ENCODE data around the gene CCDC9B. TPM values are rescaled to one million over a fixed set of nuclear protein-coding genes. Genes with fewer than 3 reads are reported as not detected.
A peak's percentile ranks its signal among the peaks of the same experiment; 100 is the strongest.

CCDC9B gene
- total RNA-seq, 1 donor from 2014 or later: 30.1 TPM

DNA sequence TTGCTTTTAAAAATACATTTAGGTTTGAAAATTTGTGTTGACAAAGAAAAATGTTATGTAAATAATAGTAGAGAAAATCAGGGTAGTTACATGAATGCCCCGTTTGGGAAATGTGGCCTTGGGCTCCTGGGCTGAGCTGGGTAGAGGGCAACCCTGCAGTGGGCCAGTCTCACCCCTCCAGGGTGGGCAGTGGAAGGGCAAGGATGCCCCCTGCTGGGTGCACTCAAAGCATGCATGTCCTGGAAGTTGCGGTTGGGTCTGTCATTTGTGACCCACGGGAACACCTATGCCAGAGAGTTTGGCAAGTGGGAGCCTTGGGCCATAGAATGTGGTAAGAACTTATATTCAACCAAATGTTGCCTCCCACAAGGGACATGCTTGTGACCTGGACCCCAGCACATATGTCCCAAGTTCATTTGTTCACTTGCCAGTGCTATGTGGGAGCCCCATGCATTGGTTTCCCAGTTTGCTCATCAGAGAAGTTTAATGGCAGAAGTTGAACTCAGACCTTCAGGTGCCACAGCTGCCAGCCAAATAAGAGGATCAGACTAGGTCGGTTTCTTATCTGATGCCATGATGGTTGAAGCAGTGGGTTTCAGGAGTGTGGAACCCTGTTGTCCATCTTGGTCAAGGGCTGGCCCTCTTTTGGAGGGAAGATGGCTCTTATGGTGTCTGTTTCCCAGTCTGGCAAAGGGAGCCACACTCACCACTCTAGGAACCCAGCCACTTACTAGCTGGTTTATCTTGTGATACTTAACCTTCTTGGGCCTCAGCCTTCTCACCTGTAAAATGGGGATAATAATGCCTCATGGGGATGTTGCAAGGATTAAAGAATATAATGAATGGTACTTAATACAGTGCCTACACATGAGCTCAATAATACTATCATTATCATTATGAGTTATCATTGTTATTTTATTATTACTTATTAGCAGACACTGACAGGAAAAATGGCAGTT lies 30.5 kb downstream of the CCDC9B start:
- DNase-seq (ENCODE audit: low read depth): no peak

DNA sequence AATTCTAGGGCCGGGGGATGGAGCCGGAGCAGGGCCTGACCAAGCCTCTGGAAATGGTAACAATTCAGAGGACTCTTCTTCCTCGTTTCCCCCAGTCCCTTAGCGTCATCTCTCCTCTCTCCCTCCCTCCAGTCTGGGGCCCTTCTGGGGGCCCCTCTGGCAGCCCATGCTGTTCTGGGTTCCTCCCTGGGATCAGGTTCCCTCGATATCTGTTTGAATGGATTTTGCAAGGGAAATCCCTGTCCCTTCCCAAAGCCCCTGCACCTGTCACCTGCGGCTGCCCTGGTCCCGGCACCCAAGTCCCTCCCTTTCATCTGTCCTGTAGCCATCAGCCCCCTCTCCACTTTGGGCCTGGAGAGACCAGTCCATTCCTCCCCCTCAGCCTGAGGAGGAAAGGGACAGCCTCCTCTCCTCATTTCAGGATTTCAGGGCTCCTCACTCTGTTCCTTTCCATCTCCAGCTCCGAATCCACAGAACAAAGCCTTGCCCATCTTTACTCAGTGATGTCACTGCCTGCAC lies 31.3 kb downstream of the CCDC9B start:
- DNase-seq (ENCODE audit: low read depth): no peak

- no peak for DNase-seq (ENCODE audit: low read depth)
Measured at GRCh38 chr15:40307421-40308211, 33.1 kb downstream of the CCDC9B start, which contains the start of gene PLCB2. Gene PLCB2 (minus strand): TSS chr15:40307935. CDS start chr15:40307672, 263 bp downstream.

DNA sequence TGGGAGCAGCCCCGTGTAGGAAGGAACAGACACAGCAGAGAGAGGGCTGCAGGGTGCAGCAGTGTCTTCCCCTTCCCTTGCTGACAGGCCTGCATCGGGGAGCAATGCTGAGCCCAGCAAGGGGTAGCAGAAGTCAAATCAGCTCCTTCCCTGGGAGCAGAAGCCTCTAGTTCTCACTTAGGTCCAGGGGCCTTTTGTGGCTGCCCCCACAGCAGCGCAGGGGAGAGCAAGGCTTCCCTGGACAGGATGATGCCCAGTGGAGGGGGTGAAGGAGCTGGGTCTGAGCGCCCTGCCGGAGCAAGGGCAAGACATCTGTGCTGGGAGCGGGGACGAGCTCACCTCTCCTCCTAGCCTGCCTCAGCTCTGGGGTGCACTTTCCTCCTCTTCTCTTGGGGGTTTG lies 33.8 kb downstream of the CCDC9B start:
- no peak for DNase-seq (ENCODE audit: low read depth)

DNA sequence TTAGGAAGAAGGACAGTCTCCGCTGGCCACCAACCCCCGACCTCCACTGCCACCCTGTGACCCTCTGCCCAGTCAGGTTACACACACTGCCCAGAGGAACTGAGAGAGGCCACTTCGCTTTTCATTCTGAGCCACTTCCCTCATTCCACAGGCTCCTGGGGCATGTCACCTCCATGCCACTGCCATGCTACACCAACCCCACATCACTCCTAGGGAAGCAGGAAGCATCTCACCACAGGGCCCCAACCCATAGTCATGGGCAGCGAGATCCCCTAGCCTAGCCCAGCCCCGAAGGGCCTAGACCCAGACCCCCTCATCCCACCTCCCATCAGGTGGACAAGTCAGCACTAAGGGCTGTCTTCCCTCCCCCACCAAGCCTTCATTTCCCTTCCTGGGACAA lies 34.4 kb downstream of the CCDC9B start:
- DNase-seq (ENCODE audit: low read depth): no peak

DNA sequence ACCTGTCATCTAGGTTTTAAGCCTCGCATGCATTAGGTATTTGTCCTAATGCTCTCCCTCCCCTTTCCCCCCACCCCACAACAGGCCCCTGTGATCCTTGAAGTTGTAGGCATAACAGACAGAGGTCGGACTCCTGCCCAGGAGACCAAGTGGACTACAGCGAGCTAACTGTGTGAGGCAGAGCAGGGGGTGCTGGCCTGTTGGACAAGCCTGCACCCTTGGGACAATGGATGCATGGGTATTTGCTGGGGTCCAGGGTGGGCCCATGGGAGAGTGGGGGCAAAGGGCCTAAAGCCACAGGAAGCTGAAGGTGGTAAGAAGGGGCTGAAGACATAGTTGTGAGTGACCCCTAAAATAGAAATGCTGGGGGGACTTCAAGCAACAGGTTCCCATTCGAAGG lies 35.5 kb downstream of the CCDC9B start:
- no peak for DNase-seq (ENCODE audit: low read depth)

DNA sequence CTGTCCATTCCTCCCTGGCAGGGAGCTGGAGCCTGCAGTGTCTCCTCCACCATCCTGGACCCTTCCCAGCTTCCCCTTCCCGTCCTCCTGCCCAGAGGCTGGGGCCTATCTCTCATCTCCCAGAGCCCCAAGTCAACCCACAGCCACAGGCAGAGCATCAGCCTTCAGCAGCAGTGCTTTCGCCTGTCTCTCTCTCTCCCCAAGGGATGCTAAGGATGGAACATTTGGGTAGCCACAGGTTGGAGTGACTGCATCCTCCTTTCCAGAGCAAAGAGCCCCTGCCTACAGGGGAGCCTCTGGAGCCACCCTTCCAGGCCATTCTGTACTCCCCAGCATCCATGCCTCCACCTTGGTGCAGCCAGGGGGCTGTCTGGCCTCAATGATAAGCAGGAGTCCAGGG lies 37.2 kb downstream of the CCDC9B start:
- DNase-seq (ENCODE audit: low read depth): no peak

DNA sequence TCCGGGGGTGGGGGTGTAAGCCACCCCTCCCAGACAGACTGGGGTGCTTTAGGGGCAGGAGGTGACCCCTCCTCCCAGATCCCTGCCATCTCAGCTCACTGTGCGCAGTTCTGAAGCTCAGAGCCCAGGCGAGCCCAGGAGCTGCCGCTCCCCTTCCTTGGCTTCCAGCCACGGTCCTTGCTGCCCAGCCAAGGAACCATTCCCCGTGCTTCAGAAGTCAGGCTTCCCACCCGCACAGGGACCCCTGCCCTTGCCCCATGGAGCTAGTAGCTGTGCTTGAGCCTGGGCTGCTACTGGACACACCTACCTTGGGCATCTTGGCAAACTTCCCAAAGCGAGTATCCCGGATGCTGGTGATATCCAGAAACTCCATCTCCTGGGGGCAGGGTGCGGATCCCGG lies 37.8 kb downstream of the CCDC9B start:
- DNase-seq (ENCODE audit: low read depth): no peak

- DNase-seq (ENCODE audit: low read depth): no peak
Measured at GRCh38 chr15:40302288-40302886, 38.4 kb downstream of the CCDC9B start.

GRCh38 chr15:40301467-40302179 lies 39.1 kb downstream of the CCDC9B start:
- DNase-seq (ENCODE audit: low read depth): no peak

- no peak for DNase-seq (ENCODE audit: low read depth)
Measured at GRCh38 chr15:40300771-40301170, 40.0 kb downstream of the CCDC9B start.

DNA sequence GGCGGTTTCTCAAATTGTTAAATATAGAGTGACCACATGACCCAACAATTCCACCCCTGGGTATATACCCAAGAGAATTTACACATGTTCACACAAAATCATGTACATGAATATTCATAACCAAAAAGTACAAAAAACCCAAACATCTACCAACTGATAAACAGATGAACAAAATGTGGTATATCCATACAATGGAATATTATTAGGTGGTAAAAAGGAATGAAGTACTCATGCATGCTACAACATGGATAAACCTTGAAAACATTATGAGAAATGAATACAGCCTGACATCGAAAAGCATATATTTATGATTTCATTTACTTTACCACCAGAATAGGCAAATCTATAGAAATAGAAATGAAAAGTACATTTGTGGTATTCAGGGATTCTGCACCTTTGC lies 40.4 kb downstream of the CCDC9B start:
- no peak for DNase-seq (ENCODE audit: low read depth)

- DNase-seq (ENCODE audit: low read depth): no peak
Measured at GRCh38 chr15:40298216-40298935, 42.4 kb downstream of the CCDC9B start.

- DNase-seq (ENCODE audit: low read depth): no peak
Measured at GRCh38 chr15:40297356-40297755, 43.4 kb downstream of the CCDC9B start.

DNA sequence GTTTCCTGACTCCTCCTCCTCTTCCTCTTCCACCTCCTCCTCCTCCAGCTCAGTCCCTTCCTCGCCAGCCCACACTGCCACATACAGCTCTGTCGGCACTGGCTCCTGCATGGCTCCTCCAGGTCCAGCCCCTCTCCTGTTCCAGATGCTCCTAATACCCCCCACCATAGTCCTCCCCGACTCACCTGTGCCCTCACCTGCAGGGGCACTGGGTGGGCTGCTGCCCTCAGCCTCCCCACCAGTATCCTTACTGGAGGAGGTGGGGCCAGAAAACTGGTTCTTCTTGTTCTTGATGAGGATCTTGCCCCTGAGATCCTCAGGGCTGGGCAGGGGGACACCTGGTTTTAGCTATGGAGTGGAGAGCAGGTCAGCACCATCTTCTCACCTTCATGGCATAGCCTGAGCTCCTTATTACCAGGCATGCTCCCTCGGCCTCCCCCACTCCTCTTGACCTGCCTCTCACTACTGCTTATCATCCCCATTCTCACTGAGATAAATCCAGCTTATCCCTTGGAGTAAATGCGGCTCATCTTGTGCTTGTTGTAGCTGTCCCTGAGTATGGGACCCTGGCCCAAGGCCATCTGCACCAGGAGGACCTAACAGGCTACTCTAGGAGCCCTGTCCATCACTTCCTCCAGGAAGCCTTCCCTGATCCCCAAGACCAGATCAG lies 44.0 kb downstream of the CCDC9B start:
- DNase-seq (ENCODE audit: low read depth): no peak

- DNase-seq (ENCODE audit: low read depth): peak; percentile 23
Measured at GRCh38 chr15:40295877-40296560, 44.7 kb downstream of the CCDC9B start.

DNA sequence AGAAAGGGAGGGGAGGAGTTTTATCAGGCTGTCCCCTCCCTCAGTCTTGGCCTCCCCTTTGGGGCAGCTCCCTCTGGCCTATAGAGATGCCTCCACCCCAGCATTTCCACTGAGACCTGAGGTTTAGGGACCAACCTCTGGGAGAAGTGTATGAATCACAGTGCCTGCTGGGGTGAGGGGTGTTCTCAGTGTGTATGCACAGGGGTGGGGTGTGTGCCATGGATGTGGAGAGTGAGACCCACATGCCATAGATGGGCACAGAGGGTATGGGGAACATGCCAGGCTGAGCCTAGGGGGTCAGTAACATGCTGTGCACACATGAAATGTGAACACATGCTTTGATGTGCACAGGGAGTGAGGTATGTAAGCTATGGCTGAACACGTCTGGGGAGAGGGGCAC lies 45.4 kb downstream of the CCDC9B start:
- DNase-seq (ENCODE audit: low read depth): no peak

- no peak for DNase-seq (ENCODE audit: low read depth)
Measured at GRCh38 chr15:40293905-40294895, 46.5 kb downstream of the CCDC9B start.
